ENCODE data around the gene PTDSS2. TPM values are rescaled to one million over a fixed set of nuclear protein-coding genes. Genes with fewer than 3 reads are reported as not detected.

Gene PTDSS2
- total and polyA plus RNA-seq, 2 of the 13 experiments (the other 11 are each of a cell fraction or from before 2014, with no cell fraction given): 21.7 to 26.4 TPM

DNA sequence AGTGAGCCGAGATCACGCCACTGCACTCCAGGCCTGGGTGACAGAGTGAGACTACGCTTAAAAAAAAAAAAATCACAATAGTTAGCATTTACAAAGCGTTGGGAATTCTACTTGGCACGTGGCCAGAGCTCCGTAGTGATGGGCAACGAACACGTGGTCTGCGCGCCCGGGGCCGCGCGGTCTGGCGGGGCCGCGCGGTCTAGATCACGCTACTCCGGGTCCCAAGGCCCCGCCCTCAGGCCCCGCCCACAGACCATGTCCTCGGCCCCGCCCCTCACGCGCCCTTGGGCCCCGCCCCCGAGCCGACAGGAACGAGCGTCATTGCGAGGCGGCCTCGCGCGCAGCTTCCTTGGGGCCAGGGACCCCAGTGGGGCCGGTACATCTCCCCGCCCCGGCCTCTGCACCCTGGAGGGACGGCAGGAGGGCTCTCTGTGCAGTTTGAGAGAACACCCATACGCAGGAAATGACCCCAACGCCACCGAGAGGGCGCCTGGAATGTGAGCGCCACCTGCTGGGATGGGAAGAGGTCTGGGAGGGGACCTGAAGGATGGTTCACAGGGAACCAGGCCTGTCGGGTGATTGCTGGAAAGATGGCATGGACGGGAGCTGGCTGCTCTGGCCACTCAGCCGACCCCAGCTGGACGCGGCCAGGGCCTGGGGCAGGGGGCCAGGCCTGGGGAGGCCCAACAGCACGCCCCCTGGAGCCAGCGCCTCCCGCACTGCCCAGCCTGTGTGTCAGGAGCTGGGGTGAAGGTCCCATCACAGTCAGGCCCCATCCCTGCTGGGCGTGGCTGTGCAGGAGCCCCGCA lies 2.0 kb upstream of the PTDSS2 start (continued):
- TF ChIP-seq, protein P1, sequence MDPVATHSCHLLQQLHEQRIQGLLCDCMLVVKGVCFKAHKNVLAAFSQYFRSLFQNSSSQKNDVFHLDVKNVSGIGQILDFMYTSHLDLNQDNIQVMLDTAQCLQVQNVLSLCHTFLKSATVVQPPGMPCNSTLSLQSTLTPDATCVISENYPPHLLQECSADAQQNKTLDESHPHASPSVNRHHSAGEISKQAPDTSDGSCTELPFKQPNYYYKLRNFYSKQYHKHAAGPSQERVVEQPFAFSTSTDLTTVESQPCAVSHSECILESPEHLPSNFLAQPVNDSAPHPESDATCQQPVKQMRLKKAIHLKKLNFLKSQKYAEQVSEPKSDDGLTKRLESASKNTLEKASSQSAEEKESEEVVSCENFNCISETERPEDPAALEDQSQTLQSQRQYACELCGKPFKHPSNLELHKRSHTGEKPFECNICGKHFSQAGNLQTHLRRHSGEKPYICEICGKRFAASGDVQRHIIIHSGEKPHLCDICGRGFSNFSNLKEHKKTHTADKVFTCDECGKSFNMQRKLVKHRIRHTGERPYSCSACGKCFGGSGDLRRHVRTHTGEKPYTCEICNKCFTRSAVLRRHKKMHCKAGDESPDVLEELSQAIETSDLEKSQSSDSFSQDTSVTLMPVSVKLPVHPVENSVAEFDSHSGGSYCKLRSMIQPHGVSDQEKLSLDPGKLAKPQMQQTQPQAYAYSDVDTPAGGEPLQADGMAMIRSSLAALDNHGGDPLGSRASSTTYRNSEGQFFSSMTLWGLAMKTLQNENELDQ (CRISPR knock-in tag; IDR thresholded peaks at IDR 0.05; ENCODE audit: borderline replicate concordance): no peak
- TF ChIP-seq TOPORS (CRISPR knock-in tag; IDR thresholded peaks at IDR 0.05): peak; percentile 41; the same call in 1 of the 2 replicates
- TF ChIP-seq ZNF34 (CRISPR knock-in tag; IDR thresholded peaks at IDR 0.05; ENCODE audit: borderline replicate concordance): peak; percentile 77; the same call in 1 of the 2 replicates
- no peak; the same call in 1 of the 2 replicates for TF ChIP-seq NFYB (CRISPR knock-in tag; IDR thresholded peaks at IDR 0.05)
- TF ChIP-seq ZNF180 (CRISPR knock-in tag; IDR thresholded peaks at IDR 0.05; ENCODE audit: borderline replicate concordance, low read depth): no peak
- TF ChIP-seq NONO (IDR thresholded peaks at IDR 0.05): no peak
- peak; percentile 75 for TF ChIP-seq NONO (CRISPR knock-in tag; conservative IDR thresholded peaks at IDR 0.05)
- TF ChIP-seq, protein P2, sequence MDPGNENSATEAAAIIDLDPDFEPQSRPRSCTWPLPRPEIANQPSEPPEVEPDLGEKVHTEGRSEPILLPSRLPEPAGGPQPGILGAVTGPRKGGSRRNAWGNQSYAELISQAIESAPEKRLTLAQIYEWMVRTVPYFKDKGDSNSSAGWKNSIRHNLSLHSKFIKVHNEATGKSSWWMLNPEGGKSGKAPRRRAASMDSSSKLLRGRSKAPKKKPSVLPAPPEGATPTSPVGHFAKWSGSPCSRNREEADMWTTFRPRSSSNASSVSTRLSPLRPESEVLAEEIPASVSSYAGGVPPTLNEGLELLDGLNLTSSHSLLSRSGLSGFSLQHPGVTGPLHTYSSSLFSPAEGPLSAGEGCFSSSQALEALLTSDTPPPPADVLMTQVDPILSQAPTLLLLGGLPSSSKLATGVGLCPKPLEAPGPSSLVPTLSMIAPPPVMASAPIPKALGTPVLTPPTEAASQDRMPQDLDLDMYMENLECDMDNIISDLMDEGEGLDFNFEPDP (CRISPR knock-in tag; conservative IDR thresholded peaks at IDR 0.05): no peak
- TF ChIP-seq, protein P3, sequence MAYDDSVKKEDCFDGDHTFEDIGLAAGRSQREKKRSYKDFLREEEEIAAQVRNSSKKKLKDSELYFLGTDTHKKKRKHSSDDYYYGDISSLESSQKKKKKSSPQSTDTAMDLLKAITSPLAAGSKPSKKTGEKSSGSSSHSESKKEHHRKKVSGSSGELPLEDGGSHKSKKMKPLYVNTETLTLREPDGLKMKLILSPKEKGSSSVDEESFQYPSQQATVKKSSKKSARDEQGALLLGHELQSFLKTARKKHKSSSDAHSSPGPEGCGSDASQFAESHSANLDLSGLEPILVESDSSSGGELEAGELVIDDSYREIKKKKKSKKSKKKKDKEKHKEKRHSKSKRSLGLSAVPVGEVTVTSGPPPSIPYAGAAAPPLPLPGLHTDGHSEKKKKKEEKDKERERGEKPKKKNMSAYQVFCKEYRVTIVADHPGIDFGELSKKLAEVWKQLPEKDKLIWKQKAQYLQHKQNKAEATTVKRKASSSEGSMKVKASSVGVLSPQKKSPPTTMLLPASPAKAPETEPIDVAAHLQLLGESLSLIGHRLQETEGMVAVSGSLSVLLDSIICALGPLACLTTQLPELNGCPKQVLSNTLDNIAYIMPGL (CRISPR knock-in tag; IDR thresholded peaks at IDR 0.05; ENCODE audit: borderline replicate concordance in 1 of 2, low read depth in 1 of 2): peak; percentile 97
- no peak for TF ChIP-seq JUND (CRISPR knock-in tag; IDR thresholded peaks at IDR 0.05)
- TF ChIP-seq, protein P4, sequence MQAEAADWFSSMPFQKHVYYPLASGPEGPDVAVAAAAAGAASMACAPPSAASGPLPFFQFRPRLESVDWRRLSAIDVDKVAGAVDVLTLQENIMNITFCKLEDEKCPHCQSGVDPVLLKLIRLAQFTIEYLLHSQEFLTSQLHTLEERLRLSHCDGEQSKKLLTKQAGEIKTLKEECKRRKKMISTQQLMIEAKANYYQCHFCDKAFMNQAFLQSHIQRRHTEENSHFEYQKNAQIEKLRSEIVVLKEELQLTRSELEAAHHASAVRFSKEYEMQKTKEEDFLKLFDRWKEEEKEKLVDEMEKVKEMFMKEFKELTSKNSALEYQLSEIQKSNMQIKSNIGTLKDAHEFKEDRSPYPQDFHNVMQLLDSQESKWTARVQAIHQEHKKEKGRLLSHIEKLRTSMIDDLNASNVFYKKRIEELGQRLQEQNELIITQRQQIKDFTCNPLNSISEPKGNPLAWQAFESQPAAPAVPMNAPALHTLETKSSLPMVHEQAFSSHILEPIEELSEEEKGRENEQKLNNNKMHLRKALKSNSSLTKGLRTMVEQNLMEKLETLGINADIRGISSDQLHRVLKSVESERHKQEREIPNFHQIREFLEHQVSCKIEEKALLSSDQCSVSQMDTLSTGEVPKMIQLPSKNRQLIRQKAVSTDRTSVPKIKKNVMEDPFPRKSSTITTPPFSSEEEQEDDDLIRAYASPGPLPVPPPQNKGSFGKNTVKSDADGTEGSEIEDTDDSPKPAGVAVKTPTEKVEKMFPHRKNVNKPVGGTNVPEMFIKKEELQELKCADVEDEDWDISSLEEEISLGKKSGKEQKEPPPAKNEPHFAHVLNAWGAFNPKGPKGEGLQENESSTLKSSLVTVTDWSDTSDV (CRISPR knock-in tag; IDR thresholded peaks at IDR 0.05): no peak
- TF ChIP-seq ZNF12 (CRISPR knock-in tag; IDR thresholded peaks at IDR 0.05): peak; percentile 19; the same call in 1 of the 2 replicates
- no peak for TF ChIP-seq ZNF335 (CRISPR knock-in tag; IDR thresholded peaks at IDR 0.05)
- no peak for TF ChIP-seq HHEX (CRISPR knock-in tag; IDR thresholded peaks at IDR 0.05)
- TF ChIP-seq ZNF557 (CRISPR knock-in tag; IDR thresholded peaks at IDR 0.05): no peak
- no peak; the same call in 1 of the 2 replicates for TF ChIP-seq YEATS2 (CRISPR knock-in tag; IDR thresholded peaks at IDR 0.05; ENCODE audit: borderline replicate concordance)
